ENCODE data around the gene KRTAP6-3. TPM values are rescaled to one million over a fixed set of nuclear protein-coding genes. Genes with fewer than 3 reads are reported as not detected.

KRTAP6-3 gene
- polyA plus RNA-seq, 1 donor from 2014 or later: not detected

DNA sequence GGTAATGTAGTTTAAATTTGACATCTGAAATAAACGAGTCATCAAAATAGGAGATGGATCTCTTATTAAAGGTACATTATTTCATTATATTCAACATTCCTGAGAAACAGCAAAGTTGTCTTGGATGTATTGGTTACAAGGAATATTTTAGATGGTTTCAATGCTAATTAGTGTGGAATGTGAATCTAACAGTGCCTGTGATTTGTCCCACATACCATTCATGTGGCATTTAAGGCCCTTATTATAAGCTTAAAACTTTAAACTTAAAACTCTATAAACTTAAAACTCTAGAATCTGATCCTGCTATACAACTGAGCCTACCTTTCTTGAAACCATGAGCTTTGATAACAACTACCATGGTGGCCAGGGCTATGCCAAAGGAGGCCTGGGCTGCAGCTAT lies 8.5 kb downstream of the KRTAP6-3 start, which contains the start of gene KRTAP22-1:
TSS of gene KRTAP22-1 (plus strand) at position 301 of the 400 bp plus-strand sequence.
- Histone ChIP-seq H2AFZ (ENCODE audit: low read depth, low read length) (no peak within 1 kb of the TSS), H3K27ac (ENCODE audit: low read length) (no peak within 1 kb of the TSS), H3F3A (ENCODE audit: insufficient read depth, low read length, poor library complexity, severe bottlenecking) (no peaks in the 10 kb centered on the region), H3K36me3 (ENCODE audit: insufficient read depth, low read length) (no peaks in the 10 kb centered on the region), H3K79me2 (replicated peaks; ENCODE audit: insufficient read depth, low read length) (no peaks in the 10 kb centered on the region), H3K9ac (ENCODE audit: low read length) (no peak within 1 kb of the TSS), H3K9me2 (ENCODE audit: insufficient read depth, low read length) (no peaks in the 10 kb centered on the region), H3K4me2 (ENCODE audit: low read length) (no peak within 1 kb of the TSS), H4K20me1 (ENCODE audit: insufficient read depth) (no peaks in the 10 kb centered on the region), H3K4me3 (ENCODE audit: low read length) (no peak within 1 kb of the TSS), H3K27me3 (ENCODE audit: insufficient read depth, low read depth, low read length) (no peaks in the 10 kb centered on the region), H3K9me3 (ENCODE audit: low read length) (no peaks in the 10 kb centered on the region)
- no peak for TF ChIP-seq SMC3 (conservative IDR thresholded peaks at IDR 0.05; ENCODE audit: poor library complexity)
- TF ChIP-seq MXI1 (conservative IDR thresholded peaks at IDR 0.05; ENCODE audit: poor library complexity, severe bottlenecking): no peak
- no peak for TF ChIP-seq REST (IDR thresholded peaks at IDR 0.05; ENCODE audit: borderline replicate concordance)
- TF ChIP-seq EZH2 (IDR thresholded peaks at IDR 0.05; ENCODE audit: borderline replicate concordance, insufficient read depth, low read length, poor library complexity, severe bottlenecking): no peak
- TF ChIP-seq POLR2AphosphoS5 (IDR thresholded peaks at IDR 0.05): no peak
- TF ChIP-seq TAF1 (IDR thresholded peaks at IDR 0.05; ENCODE audit: low read depth): no peak
- TF ChIP-seq EP300 (conservative IDR thresholded peaks at IDR 0.05; ENCODE audit: poor library complexity, severe bottlenecking): no peak
- TF ChIP-seq, protein P1, sequence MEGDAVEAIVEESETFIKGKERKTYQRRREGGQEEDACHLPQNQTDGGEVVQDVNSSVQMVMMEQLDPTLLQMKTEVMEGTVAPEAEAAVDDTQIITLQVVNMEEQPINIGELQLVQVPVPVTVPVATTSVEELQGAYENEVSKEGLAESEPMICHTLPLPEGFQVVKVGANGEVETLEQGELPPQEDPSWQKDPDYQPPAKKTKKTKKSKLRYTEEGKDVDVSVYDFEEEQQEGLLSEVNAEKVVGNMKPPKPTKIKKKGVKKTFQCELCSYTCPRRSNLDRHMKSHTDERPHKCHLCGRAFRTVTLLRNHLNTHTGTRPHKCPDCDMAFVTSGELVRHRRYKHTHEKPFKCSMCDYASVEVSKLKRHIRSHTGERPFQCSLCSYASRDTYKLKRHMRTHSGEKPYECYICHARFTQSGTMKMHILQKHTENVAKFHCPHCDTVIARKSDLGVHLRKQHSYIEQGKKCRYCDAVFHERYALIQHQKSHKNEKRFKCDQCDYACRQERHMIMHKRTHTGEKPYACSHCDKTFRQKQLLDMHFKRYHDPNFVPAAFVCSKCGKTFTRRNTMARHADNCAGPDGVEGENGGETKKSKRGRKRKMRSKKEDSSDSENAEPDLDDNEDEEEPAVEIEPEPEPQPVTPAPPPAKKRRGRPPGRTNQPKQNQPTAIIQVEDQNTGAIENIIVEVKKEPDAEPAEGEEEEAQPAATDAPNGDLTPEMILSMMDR (IDR thresholded peaks at IDR 0.05; ENCODE audit: poor library complexity, severe bottlenecking): no peak
- no peak for TF ChIP-seq RAD21 (conservative IDR thresholded peaks at IDR 0.05)

DNA sequence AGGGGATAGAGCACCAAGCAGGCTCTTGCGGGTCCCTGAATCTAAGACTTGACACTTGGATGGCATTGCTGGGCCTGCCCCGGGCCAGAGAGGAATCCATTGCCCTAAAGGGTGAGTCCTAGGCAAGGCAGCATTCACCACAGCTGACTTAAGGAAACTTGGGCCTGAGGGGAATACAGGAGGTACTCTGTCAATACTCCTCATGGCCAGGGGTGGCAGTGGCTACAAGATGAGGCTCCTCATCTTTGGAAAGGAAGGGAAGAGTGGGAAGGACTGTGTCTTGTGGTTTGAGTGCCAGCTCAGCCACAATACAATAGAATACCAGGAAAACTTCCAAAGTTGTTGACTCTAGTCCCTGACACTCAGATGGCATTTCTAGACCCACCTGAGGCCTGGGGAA lies 13.7 kb downstream of the KRTAP6-3 start:
- Histone ChIP-seq H4K20me1 (ENCODE audit: insufficient read depth) (no peaks in the 10 kb centered on the region), H3K36me3 (ENCODE audit: insufficient read depth, low read length) (no peaks in the 10 kb centered on the region), H3K27me3 (ENCODE audit: insufficient read depth, low read depth, low read length) (no peaks in the 10 kb centered on the region), H3K27ac (ENCODE audit: low read length) (no peak overlapping the region), H3F3A (ENCODE audit: insufficient read depth, low read length, poor library complexity, severe bottlenecking) (no peaks in the 10 kb centered on the region), H2AFZ (ENCODE audit: low read depth, low read length) (no peak overlapping the region), H3K9me2 (ENCODE audit: insufficient read depth, low read length) (no peaks in the 10 kb centered on the region), H3K4me3 (ENCODE audit: low read length) (no peak overlapping the region), H3K4me2 (ENCODE audit: low read length) (no peak overlapping the region), H3K9me3 (ENCODE audit: low read length) (no peaks in the 10 kb centered on the region), H3K9ac (ENCODE audit: low read length) (no peak overlapping the region), H3K79me2 (replicated peaks; ENCODE audit: insufficient read depth, low read length) (no peaks in the 10 kb centered on the region)
- TF ChIP-seq, protein P1 (IDR thresholded peaks at IDR 0.05; ENCODE audit: poor library complexity, severe bottlenecking): no peak
- TF ChIP-seq EZH2 (IDR thresholded peaks at IDR 0.05; ENCODE audit: borderline replicate concordance, insufficient read depth, low read length, poor library complexity, severe bottlenecking) (no peak), POLR2AphosphoS5 (IDR thresholded peaks at IDR 0.05) (no peak), REST (IDR thresholded peaks at IDR 0.05; ENCODE audit: borderline replicate concordance) (no peak), SMC3 (conservative IDR thresholded peaks at IDR 0.05; ENCODE audit: poor library complexity) (no peak), TAF1 (IDR thresholded peaks at IDR 0.05; ENCODE audit: low read depth) (no peak), RAD21 (conservative IDR thresholded peaks at IDR 0.05) (no peak)

All from neural cell (in vitro differentiated cells).